K562 treated with DMSO at 1 percent for 12 hours (cell line): ENCODE results near the gene SPINT2. TPM values are rescaled to one million over a fixed set of nuclear protein-coding genes. Genes with fewer than 3 reads are reported as not detected.

Experiments used
- total RNA-seq: library from RNA; unstranded; fragments of 300-600 nt; gene quantifications from 2 replicates; pipeline ENCODE4 v1.2.3, GENCODE V29; 2022; ENCODE audit not compliant: insufficient read depth

The SPINT2 gene
- total RNA-seq = not detected in 2 replicates

DNA sequence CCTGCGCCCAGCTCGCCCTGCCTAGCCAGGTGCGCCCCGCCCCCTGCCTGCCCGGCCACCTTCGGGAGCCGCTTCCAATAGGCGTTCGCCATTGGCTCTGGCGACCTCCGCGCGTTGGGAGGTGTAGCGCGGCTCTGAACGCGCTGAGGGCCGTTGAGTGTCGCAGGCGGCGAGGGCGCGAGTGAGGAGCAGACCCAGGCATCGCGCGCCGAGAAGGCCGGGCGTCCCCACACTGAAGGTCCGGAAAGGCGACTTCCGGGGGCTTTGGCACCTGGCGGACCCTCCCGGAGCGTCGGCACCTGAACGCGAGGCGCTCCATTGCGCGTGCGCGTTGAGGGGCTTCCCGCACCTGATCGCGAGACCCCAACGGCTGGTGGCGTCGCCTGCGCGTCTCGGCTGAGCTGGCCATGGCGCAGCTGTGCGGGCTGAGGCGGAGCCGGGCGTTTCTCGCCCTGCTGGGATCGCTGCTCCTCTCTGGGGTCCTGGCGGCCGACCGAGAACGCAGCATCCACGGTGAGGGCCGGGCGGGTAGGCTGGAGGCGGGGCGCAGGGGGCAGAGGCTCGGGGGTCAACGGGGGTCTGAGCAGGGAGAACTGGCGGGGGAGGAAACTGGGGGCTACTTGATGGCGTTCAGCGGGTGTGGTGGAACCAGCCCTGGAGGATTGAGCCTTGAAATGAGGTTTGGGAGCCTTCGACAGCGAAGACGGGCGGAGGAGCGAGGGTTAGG is at the start of gene SPINT2:
SPINT2 (plus strand) TSS at position 88 of the 727 bp plus-strand sequence; CDS start at position 408, 320 bp downstream.

DNA sequence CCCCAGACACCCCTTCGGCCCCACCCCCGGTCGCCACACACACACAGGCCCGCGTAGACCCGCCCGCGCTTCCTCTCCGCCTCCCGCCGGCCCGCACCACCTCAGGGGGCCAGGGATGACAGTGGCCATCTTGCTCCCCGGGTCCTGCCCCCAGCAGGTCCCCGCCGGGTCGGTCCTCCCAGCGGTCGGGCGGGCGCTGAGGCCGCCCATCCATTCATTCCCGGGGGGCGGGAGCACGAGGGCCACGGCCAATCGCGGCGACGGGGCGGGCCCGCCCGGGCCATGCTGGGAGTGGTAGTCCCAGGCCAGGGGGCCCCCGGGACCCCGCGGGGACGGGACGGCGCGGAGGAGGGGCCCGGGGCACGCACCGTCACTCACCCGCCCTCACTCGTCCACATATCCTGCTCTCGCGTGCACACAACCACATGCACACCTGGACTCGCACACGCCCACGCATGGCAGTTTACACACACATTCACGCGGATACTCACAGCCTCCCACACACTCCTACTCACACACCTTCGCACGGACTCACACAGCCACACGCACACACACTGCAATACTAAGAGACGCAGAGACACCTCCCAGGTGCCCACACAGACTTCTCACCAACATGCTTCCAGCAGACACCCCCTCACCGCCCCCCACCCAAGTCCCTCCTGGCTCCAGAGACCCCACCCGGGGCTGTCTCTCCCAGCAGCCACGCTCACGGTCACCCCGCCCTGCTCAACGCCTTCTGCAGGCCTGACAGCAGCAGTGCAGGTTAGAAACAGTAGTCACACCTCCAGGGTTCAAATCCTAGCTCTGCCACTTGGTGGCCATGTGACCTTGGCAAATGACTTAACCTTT is 40.1 kb upstream of the SPINT2 start, which contains the start of gene DPF1:
DPF1 (minus strand) TSS at position 209 of the 849 bp plus-strand sequence; CDS start at position 129, 80 bp downstream.

GRCh38 chr19:38303517-38304351 is 39.4 kb downstream of the SPINT2 start, which contains the start of gene C19orf33:
TSS of gene C19orf33 (plus strand) at chr19:38304251. CDS start at chr19:38304262, 11 bp downstream.

DNA sequence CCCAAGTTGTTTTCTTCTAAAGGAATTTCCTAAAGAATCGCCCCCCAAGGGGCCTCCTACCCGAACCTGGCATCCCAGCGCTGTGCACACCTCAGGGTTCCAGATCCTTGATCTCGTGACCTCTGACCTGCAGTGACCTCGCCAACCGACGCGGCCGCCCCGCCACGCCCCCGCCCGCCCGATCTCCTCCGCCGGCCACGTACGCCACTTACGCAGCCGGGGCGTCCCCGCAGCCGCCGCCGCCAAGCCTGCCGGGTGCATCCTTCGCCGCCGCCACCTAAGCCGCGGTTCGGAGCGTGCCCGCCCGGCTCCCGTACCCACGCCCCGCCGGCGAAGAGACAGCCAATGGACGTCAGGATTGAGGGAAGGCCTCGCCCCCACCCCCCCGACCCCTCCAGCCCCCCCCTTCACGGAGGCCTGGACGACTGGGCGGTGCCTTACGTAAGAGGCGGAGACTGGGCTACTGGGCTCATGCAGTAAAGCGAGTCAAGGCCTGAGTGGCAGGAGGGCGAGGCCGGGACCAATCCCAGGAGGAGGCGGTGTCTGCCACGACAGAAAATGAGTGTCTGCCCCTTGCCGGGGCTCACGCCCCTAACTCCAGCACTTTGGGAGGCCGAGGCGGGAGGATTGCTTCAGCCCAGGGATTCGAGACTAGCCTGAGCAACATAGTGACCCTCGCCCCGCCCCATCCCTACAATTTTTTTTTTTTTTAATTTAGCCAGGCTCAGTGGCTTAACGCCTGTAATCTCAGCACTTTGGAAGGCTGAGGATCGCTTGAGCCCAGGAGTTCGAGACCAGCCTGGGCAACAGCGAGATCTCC is 51.5 kb downstream of the SPINT2 start, which contains the start of gene YIF1B:
YIF1B (minus strand) TSS at position 291 of the 820 bp plus-strand sequence; CDS start at position 261, 30 bp downstream.

GRCh38 chr19:38319421-38320258 is 55.3 kb downstream of the SPINT2 start, which contains the start of gene KCNK6:
TSS of gene KCNK6 (plus strand) at chr19:38319845. CDS start at chr19:38319951, 106 bp downstream.

Other genes with a start within 250 kb of the SPINT2 start
- gene DPF1, start 40.4 kb upstream of the SPINT2 start, total RNA-seq = 1.1 and 1.4 TPM in 2 replicates
- 38.8 and 79.9 TPM in 2 replicates for gene PPP1R14A, start 8.2 kb upstream of the SPINT2 start, total RNA-seq
- not detected in 2 replicates for gene C19orf33, start 39.7 kb downstream of the SPINT2 start, total RNA-seq
- gene YIF1B, start 51.4 kb downstream of the SPINT2 start, total RNA-seq = 286 and 399 TPM in 2 replicates
- gene KCNK6, start 55.3 kb downstream of the SPINT2 start, total RNA-seq = 0.20 TPM in 1 of 2 replicates, not detected in the other
- 0.94 TPM in 1 of 2 replicates, not detected in the other for gene CATSPERG, start 71.3 kb downstream of the SPINT2 start, total RNA-seq
- gene PSMD8, start 110.0 kb downstream of the SPINT2 start, total RNA-seq = 304 and 323 TPM in 2 replicates
- gene GGN, start 123.5 kb downstream of the SPINT2 start, total RNA-seq = 0.61 and 1.0 TPM in 2 replicates
- gene SPRED3, start 124.1 kb downstream of the SPINT2 start, total RNA-seq = 0.63 and 1.7 TPM in 2 replicates
- gene FAM98C, start 138.5 kb downstream of the SPINT2 start, total RNA-seq = 35.3 and 45.5 TPM in 2 replicates
- 8.8 and 19.0 TPM in 2 replicates for gene RASGRP4, start 161.6 kb downstream of the SPINT2 start, total RNA-seq
- gene RYR1, start 169.1 kb downstream of the SPINT2 start, total RNA-seq = 0.57 and 7.7 TPM in 2 replicates